GOT3 (cell line): ENCODE measurements around the gene IVNS1ABP.
A peak's percentile ranks its signal among the peaks of the same experiment; 100 is the strongest.
"Not testable (repeated sequence)": the region's sequence is repeated elsewhere in the genome, so short reads cannot be mapped to it uniquely, and the experiment has no call there.

ENCODE experiments used
- DNase-seq: peaks from one replicate; lab custom pipeline; 2025; ENCODE audit warnings: mixed read lengths; lab: John Stamatoyannopoulos, UW

Gene IVNS1ABP

DNA sequence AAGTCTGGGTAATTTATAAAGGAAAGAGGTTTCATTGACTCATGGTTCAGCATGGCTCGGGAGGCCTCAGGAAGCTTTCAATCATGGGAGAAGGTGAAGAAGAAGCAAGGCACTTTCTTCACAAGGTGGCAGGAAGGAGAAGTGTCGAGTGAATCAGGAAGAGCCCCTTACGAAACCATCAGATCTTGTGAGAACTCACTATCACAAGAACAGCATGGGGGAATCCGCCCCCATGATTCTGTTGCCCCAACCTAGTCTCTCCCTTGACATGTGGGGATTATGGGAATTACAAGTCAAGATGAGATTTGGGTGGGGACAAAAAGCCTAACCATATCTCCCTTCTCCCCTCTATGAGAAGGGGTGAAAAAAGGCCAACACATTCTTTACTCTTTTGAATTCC lies 11.2 kb upstream of the IVNS1ABP start:
- no peak for DNase-seq

- no peak for DNase-seq
Observed at GRCh38 chr1:185325413-185325812, 8.4 kb upstream of the IVNS1ABP start.

GRCh38 chr1:185324118-185324517 lies 7.1 kb upstream of the IVNS1ABP start:
- no peak for DNase-seq

GRCh38 chr1:185322636-185323035 lies 5.6 kb upstream of the IVNS1ABP start:
- DNase-seq: no peak

DNA sequence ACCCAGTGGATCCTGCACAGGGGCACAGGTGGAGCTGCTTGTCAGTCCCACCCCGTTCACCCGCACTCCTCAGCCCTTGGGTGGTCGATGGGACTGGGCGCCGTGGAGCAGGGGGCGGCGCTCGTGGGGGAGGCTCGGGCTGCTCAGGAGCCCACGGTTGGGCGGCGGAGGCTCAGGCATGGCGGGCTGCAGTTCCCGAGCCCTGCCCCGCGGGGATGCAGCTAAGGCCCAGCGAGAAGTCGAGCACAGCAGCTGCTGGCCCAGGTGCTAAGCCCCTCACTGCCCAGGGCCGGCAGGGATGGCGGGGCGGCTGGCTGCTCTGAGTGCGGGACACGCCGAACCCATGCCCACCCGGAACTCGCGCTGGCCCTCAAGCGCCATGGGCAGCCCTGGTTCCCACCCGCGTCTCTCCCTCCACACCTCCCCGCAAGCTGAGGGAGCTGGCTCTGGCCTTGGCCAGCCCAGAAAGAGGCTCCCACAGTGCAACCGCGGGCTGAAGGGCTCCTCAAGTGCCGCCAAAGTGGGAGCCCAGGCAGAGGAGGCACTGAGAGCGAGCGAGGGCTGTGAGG lies 4.7 kb upstream of the IVNS1ABP start:
- not testable (repeated sequence) for DNase-seq

- not testable (repeated sequence) for DNase-seq
Observed at GRCh38 chr1:185321104-185321503, 4.1 kb upstream of the IVNS1ABP start.

DNA sequence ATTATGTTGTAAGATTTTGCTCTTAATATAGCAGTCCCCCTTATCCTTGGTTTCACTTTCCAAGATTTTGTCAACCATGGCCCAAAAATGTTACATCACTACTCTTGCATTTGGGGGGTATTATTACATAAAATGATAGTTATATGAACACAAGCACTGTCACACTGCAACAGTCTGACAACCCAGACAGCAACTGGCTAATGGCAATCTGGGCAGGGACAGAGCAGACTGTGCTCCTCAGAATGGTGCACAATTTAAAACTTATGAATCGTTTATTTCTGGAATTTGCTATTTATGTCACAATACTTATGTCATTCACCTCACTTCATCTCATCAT lies 2.1 kb upstream of the IVNS1ABP start:
- no peak for DNase-seq

GRCh38 chr1:185318431-185319138 lies 1.5 kb upstream of the IVNS1ABP start:
- DNase-seq: no peak

DNA sequence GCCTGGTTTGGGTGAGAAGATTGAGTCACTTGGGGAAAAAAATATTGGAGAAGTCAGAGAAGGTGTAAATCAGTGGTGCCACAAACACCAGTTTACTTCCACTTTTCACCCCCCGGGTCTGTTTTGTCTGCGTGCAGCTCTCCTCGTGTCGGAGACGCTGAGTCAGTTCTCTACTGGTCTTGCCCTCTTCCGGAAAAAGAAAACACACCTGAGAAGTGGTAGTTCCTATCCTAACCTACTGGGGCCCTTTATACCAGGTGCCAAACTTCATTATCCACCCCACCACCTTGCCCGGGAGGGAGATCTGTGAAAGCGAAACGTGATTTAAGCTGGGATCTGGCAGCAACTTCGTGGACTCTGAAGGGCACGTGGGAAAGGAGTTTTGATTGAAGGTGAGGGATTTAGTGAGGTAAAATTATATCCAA lies 855 bp upstream of the IVNS1ABP start:
- DNase-seq: no peak

GRCh38 chr1:185316163-185317033 lies 645 bp downstream of the IVNS1ABP start:
- peak; percentile 89 for DNase-seq

- no peak for DNase-seq
Observed at GRCh38 chr1:185315445-185316071, 1.5 kb downstream of the IVNS1ABP start.

DNA sequence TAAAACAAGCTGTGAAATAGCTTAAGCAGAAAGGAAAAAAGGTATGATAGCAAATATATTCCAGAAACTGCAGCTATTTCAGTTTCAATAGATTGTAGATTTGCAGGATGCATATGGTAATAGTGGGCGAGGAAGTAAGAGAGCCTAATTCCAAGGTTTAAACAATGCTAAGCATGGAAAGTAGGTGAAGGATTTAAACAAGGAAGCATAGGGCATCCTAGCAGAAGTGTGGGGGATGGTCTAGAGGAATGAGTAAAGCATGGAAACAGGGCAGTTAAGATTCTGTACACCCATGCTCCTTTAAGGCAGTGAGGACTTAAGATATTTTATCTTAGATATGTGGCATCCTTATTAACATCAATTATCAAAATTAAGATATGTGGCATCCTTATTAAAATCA lies 2.6 kb downstream of the IVNS1ABP start:
- DNase-seq: no peak

- no peak for DNase-seq
Observed at GRCh38 chr1:185312361-185313138, 4.5 kb downstream of the IVNS1ABP start.

DNA sequence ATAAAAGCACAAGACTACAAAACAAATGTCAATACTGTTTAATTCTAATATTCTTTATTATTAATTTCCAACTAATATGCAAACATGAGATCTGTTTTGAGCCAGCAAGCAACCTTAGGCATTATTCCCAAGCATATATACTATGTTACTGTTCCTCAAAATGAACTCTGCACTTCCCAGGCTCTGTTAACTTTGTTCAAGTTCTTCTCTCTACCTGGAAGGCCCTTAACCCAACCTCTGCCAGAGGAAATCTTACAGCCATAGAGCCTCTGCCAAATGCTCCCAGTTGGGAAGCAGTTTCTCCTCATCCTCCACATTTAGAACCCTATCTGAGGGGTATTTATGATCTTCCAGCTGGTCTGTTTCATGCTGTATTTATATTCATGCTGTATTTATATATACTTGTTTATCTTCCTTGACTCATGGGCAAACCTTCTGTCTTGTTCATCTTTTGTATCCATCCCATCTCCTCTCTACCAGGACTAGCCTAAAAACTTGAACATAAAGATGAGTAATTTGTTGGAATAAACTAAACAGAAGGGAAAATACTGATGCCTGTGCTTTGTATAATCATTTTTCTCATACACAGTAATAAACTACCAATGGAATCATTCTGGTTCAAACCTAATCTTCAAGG lies 5.3 kb downstream of the IVNS1ABP start:
- no peak for DNase-seq

- DNase-seq: no peak
Observed at GRCh38 chr1:185309566-185309965, 7.5 kb downstream of the IVNS1ABP start.

DNA sequence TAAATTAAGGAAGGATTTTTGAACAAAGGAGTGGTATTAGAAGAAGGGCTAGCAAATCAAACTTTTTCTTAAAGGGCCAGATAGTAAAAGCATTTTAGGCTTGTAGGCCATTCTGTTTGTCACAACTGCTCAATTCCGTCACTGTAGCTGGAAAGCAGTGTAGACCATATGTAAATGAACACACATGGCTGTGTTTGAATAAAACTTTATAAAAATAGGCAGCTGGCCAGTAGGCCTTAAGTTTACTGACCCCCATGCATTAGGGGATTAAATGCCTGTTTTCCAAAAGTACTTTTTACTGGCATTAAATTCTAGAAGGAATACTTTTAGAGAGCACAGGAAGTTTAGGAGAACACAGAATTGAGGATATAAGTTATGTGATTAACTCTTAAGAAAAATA lies 8.9 kb downstream of the IVNS1ABP start:
- no peak for DNase-seq

DNA sequence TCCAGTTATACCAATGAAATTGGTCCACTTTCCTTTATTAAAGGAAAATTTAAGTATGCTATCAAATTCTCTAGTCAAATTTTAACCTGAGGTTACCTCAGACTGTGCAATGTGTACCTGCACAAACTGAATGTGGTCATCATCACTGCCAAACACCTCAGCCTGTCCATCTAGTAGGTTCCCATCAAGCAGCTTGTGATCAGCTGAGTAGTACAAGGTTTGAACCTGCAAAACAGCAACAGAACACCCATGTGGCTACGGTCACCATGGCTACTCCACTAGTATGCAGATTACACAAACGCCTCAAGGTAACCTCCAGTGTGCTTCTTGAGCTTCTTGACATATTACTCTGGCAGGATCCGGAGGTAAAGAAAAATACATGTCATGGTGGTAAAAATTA lies 11.6 kb downstream of the IVNS1ABP start:
- DNase-seq: no peak

DNA sequence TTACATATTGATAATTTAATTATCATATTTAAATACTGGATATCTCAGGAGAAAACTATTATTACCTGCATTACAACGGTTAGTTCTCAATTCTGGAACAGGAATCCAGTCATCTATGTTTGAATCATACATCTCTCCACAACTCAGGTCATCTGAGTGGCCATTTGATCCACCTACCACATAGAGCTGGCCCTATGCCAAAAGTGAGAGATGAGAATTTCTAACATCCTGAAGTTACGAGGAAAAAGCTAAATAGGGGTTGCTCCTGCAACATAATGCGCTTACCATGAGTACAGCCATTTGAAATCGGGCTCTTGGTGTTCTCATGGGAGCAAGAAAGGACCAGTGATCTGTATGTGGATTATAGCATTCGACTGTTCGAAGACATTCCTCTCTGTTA lies 16.9 kb downstream of the IVNS1ABP start:
- no peak for DNase-seq

GRCh38 chr1:185297982-185298381 lies 19.1 kb downstream of the IVNS1ABP start:
- no peak for DNase-seq

DNA sequence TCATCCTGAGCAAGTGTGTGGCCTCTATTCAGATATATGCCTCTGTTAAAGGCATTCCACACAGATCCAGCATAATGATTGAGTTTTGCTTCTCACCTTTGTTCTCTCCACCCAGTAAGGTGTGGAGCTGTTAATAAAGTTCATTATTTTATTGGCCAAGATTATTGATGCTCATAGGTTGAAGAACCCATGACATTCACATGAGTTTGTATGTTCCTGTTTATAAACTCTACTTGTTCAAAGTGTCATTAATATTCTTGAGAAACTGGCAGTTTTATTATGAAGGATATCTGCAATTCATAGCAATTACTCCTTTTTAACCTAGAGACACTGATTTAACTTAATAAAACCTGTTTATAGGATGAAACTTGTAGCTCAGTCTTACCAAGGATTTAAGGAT lies 22.0 kb downstream of the IVNS1ABP start:
- DNase-seq: no peak

GRCh38 chr1:185293967-185294542 lies 23.0 kb downstream of the IVNS1ABP start:
- DNase-seq: no peak
